Mesenchymal stem cell (in vitro differentiated cells and primary cell): ENCODE measurements around the gene USP47.
A peak's percentile ranks its signal among the peaks of the same experiment; 100 is the strongest.

Experiments
- DNase-seq: peaks from one replicate; pipeline ENCODE4 v3.0.0-alpha.2; 2013
- H2AFZ ChIP-seq: one replicate; pipeline ENCODE4 v1.6.1; 2013; ENCODE audit warnings: low read depth, mild to moderate bottlenecking, control low read depth, inconsistent platforms, low read length, moderate library complexity
- H2AK5ac ChIP-seq: 2 replicates; pipeline ENCODE4 v1.6.1; 2013; ENCODE audit warnings: low read length, moderate library complexity, mild to moderate bottlenecking, inconsistent platforms; ENCODE audit not compliant: severe bottlenecking
- H2BK120ac ChIP-seq: one replicate; pipeline ENCODE4 v1.6.1; 2013; ENCODE audit warnings: low read depth, mild to moderate bottlenecking, inconsistent platforms, low read length, moderate library complexity
- H2BK12ac ChIP-seq, 2 experiments: one replicate each; pipeline ENCODE4 v1.6.1; 2013; ENCODE audit warnings: inconsistent platforms in 2 of 2, low read length in 2 of 2, mild to moderate bottlenecking in 2 of 2, moderate library complexity in 2 of 2, control low read depth in 1 of 2
- H2BK15ac ChIP-seq: one replicate; pipeline ENCODE4 v1.6.1; 2013; ENCODE audit warnings: mild to moderate bottlenecking, low read depth, inconsistent platforms; ENCODE audit not compliant: poor library complexity, severe bottlenecking
- H2BK5ac ChIP-seq: 2 replicates; pipeline ENCODE4 v1.6.1; 2013; ENCODE audit warnings: low read depth, mild to moderate bottlenecking, low read length, control low read depth, inconsistent platforms; ENCODE audit not compliant: poor library complexity, severe bottlenecking
- H3K14ac ChIP-seq, 2 experiments: one replicate each; pipeline ENCODE4 v1.6.1; 2013; ENCODE audit warnings: inconsistent platforms in 2 of 2, low read length in 2 of 2, control low read depth in 1 of 2, mild to moderate bottlenecking in 1 of 2, moderate library complexity in 1 of 2
- H3K18ac ChIP-seq, 2 experiments: one replicate each; pipeline ENCODE4 v1.6.1; 2013; ENCODE audit warnings: inconsistent platforms in 2 of 2, low read length in 2 of 2, control low read depth in 1 of 2, low read depth in 1 of 2, mild to moderate bottlenecking in 1 of 2
- H3K23ac ChIP-seq, 2 experiments: one replicate each; pipeline ENCODE4 v1.6.1; 2013; ENCODE audit warnings: inconsistent platforms in 2 of 2, low read length in 2 of 2, mild to moderate bottlenecking in 2 of 2, moderate library complexity in 2 of 2, control low read depth in 1 of 2
- H3K27ac ChIP-seq: 2 replicates; pipeline ENCODE4 v1.5.1; 2013; ENCODE audit warnings: mild to moderate bottlenecking, moderate library complexity, low read length, control low read depth, inconsistent platforms; ENCODE audit not compliant: poor library complexity, severe bottlenecking
- H3K27me3 ChIP-seq, 2 experiments: 2 replicates each; pipeline versions ENCODE4 v1.6.1 to v1.7.0; 2013; ENCODE audit warnings: low read length in 2 of 2, mild to moderate bottlenecking in 2 of 2, moderate library complexity in 2 of 2, control low read depth in 1 of 2, inconsistent platforms in 1 of 2; ENCODE audit not compliant: control insufficient read depth in 1 of 2, insufficient read depth in 1 of 2
- H3K36me3 ChIP-seq, 2 experiments: 2 replicates each; pipeline versions ENCODE4 v1.6.1 to v1.7.0; 2013; ENCODE audit warnings: low read length in 2 of 2, control low read depth in 1 of 2, inconsistent platforms in 1 of 2, low read depth in 1 of 2, mild to moderate bottlenecking in 1 of 2; ENCODE audit not compliant: insufficient read depth in 2 of 2, control insufficient read depth in 1 of 2
- H3K4ac ChIP-seq, 2 experiments: one replicate each; pipeline ENCODE4 v1.6.1; 2013; ENCODE audit warnings: inconsistent platforms in 2 of 2, low read length in 2 of 2, mild to moderate bottlenecking in 2 of 2, moderate library complexity in 2 of 2, control low read depth in 1 of 2, low read depth in 1 of 2
- H3K4me1 ChIP-seq: 2 replicates; pipeline ENCODE4 v1.6.1; 2013; ENCODE audit warnings: low read depth, low read length, control low read depth; ENCODE audit not compliant: control insufficient read depth, insufficient read depth
- H3K4me2 ChIP-seq: 2 replicates; pipeline ENCODE4 v1.6.1; 2013; ENCODE audit warnings: low read length, mild to moderate bottlenecking, inconsistent platforms; ENCODE audit not compliant: poor library complexity, severe bottlenecking
- H3K4me3 ChIP-seq, 2 experiments: 2 replicates each; pipeline versions ENCODE4 v1.5.1 to v1.7.0; 2013; ENCODE audit warnings: low read length in 2 of 2, mild to moderate bottlenecking in 2 of 2, control low read depth in 1 of 2, low read depth in 1 of 2; ENCODE audit not compliant: insufficient read depth in 1 of 2
- H3K79me1 ChIP-seq: replicated peaks from 2 replicates; pipeline ENCODE4 v1.6.1; 2013; ENCODE audit warnings: mild to moderate bottlenecking, control low read depth, low read length, inconsistent platforms; ENCODE audit not compliant: poor library complexity, severe bottlenecking
- H3K9ac ChIP-seq: 2 replicates; pipeline ENCODE4 v1.7.0; 2013; ENCODE audit warnings: mild to moderate bottlenecking, low read length, moderate library complexity
- H3K9me3 ChIP-seq: 2 replicates; pipeline ENCODE4 v1.7.0; 2013; ENCODE audit warnings: mild to moderate bottlenecking, low read length; ENCODE audit not compliant: control insufficient read depth
- H4K8ac ChIP-seq: one replicate; pipeline ENCODE4 v1.6.1; 2013; ENCODE audit warnings: inconsistent platforms, mild to moderate bottlenecking, low read length, moderate library complexity
- H4K91ac ChIP-seq: one replicate; pipeline ENCODE4 v1.6.1; 2013; ENCODE audit warnings: mild to moderate bottlenecking, low read length, inconsistent platforms
- whole genome bisulfite sequencing: methylation state at CpG from one replicate; pipeline ENCODE4 v1.1.7; 2013; ENCODE audit warnings: mixed read lengths; 5-methylcytosine and 5-hydroxymethylcytosine counted together

Gene USP47

DNA sequence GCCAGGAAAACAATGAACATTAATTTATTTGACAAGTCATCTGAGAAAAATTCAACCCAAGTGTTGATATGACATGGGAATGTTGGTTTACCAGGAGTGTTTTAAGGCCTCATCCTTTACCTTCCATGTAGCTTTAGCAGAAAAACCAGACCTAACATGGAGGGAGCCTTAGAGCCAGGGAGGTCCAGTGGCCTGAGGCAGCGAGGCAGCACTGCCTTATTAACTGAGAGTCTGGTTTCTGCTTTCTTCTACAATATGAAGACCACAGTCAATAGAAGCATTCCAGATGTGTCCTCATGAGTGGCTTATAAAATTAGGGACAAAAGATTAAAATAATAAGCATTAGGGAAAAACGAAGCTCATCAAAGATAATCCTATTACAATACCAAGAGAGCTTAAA lies 105.1 kb downstream of the USP47 start:
- no peaks in the 10 kb centered on the region for H3K4me1 ChIP-seq
- H3K14ac ChIP-seq: no peak overlapping the region
- H2BK5ac ChIP-seq: no peak overlapping the region
- H2BK12ac ChIP-seq: no peak overlapping the region
- H3K9me3 ChIP-seq: no peaks in the 10 kb centered on the region
- WGBS: 100% methylated on average over 1 of the region's 2 CpGs
- H3K23ac ChIP-seq: no peak overlapping the region
- no peaks in the 10 kb centered on the region for H3K27me3 ChIP-seq
- DNase-seq: no peak
- no peak overlapping the region for H2BK15ac ChIP-seq
- no peak overlapping the region for H4K8ac ChIP-seq
- peak overlapping the region; percentile 48 for H3K9ac ChIP-seq
- no peak overlapping the region for H3K4ac ChIP-seq
- H3K4me2 ChIP-seq: no peak overlapping the region
- no peak overlapping the region for H3K27ac ChIP-seq
- H2BK120ac ChIP-seq: no peak overlapping the region
- peaks cover 0 to 91% of the 10 kb centered on the region in 2 experiments for H3K36me3 ChIP-seq
- H3K4me3 ChIP-seq: no peak overlapping the region
- no peak overlapping the region for H4K91ac ChIP-seq
- no peak overlapping the region for H2AK5ac ChIP-seq
- H2AFZ ChIP-seq: no peak overlapping the region
- H3K79me1 ChIP-seq: peaks cover 17% of the 10 kb centered on the region
- H3K18ac ChIP-seq: no peak overlapping the region

DNA sequence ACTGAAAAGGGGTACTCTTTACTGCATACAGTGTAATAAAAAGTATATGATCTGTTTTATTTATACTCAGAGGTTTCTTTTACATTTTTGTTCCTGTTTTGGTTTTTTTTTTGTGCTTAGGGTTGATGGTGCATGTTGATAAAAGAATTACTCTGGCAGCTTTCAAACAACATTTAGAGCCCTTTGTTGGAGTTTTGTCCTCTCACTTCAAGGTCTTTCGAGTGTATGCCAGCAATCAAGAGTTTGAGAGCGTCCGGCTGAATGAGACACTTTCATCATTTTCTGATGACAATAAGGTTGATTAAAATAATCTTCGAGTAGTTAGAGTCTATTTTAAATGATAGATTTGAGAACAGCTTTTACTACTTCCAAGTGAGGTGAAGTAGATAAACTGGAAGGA lies 106.1 kb downstream of the USP47 start:
- no peaks in the 10 kb centered on the region for H3K4me1 ChIP-seq
- no peak overlapping the region for H2AK5ac ChIP-seq
- no peak overlapping the region for H4K91ac ChIP-seq
- 94% methylated on average over 4 of the region's 4 CpGs for WGBS
- no peak overlapping the region for H2BK5ac ChIP-seq
- H3K4me2 ChIP-seq: no peak overlapping the region
- no peak overlapping the region for H4K8ac ChIP-seq
- H3K9ac ChIP-seq: no peak overlapping the region
- no peaks in the 10 kb centered on the region for H3K9me3 ChIP-seq
- H2AFZ ChIP-seq: no peak overlapping the region
- peaks cover 16% of the 10 kb centered on the region for H3K79me1 ChIP-seq
- no peak overlapping the region for H3K27ac ChIP-seq
- no peak overlapping the region for H2BK12ac ChIP-seq
- no peak overlapping the region for H2BK120ac ChIP-seq
- no peak overlapping the region for H3K4ac ChIP-seq
- no peak for DNase-seq
- H2BK15ac ChIP-seq: no peak overlapping the region
- H3K23ac ChIP-seq: no peak overlapping the region
- peaks cover 0 to 91% of the 10 kb centered on the region in 2 experiments for H3K36me3 ChIP-seq
- H3K4me3 ChIP-seq: no peak overlapping the region
- H3K18ac ChIP-seq: no peak overlapping the region
- H3K14ac ChIP-seq: no peak overlapping the region
- H3K27me3 ChIP-seq: no peaks in the 10 kb centered on the region

DNA sequence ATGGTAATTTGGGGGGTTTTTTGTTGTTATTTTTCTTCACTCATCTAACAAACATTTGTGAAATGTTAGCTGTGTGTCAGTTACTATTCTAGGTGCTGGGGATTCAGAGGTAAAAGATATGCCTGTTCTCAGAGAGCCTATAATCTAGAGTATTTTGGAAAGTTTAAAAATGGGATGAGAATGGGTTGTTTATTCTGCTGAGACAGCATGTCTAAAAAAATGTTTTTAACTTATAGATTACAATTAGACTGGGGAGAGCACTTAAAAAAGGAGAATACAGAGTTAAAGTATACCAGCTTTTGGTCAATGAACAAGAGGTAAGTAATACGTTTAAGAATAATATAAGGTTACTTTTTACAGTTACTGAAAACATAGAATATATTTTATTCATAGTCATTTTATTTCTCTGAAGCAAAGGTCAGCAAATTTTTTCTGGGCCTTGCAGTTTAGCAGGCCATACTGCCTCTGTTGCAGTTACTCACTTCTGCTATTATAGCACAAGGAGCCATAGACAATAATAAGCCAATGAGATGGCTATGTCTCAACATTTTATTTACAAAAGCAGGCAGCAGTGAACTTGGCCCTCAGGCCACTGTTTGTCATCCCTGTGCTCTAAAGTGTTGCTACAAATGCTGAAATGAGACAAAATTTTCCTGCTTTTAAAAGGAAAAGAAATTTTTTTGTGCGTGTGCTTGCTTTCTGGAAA lies 106.6 kb downstream of the USP47 start:
- H3K18ac ChIP-seq: no peak overlapping the region
- no peak overlapping the region for H2BK120ac ChIP-seq
- no peak overlapping the region for H3K23ac ChIP-seq
- no peak overlapping the region for H3K27ac ChIP-seq
- H2AK5ac ChIP-seq: no peak overlapping the region
- no peak overlapping the region for H4K91ac ChIP-seq
- H3K9ac ChIP-seq: no peak overlapping the region
- no peak overlapping the region for H3K4ac ChIP-seq
- H3K79me1 ChIP-seq: peaks cover 16% of the 10 kb centered on the region
- no peaks in the 10 kb centered on the region for H3K27me3 ChIP-seq
- H3K36me3 ChIP-seq: peaks cover 0 to 91% of the 10 kb centered on the region in 2 experiments
- no peak overlapping the region for H3K14ac ChIP-seq
- H4K8ac ChIP-seq: no peak overlapping the region
- H3K4me3 ChIP-seq: no peak overlapping the region
- no peak overlapping the region for H2BK15ac ChIP-seq
- no peak overlapping the region for H2BK5ac ChIP-seq
- H2BK12ac ChIP-seq: no peak overlapping the region
- H2AFZ ChIP-seq: no peak overlapping the region
- no peak overlapping the region for H3K4me2 ChIP-seq
- peak; percentile 51 for DNase-seq
- 100% methylated on average over 1 of the region's 2 CpGs for WGBS
- no peaks in the 10 kb centered on the region for H3K9me3 ChIP-seq
- no peaks in the 10 kb centered on the region for H3K4me1 ChIP-seq

DNA sequence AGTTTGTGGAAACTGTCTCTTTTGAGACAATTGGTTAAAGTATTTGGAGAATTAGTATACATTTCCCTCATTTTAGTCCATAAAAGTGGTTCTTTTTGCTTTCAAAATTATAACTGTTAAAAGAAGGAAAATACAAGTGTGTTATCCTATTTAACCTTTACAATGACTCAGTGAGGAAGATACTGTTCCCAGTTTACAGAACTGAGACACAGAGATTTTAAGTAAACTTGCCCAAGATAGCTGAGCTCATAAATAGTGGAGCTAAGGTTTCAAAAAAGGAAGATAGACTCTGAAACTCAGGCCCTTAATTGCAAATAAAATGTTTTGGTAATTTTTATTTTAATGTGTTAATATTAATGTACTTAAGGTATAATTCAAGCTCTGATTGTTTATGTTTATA lies 107.7 kb downstream of the USP47 start:
- no peak overlapping the region for H3K4me2 ChIP-seq
- H4K91ac ChIP-seq: no peak overlapping the region
- no peak overlapping the region for H2BK120ac ChIP-seq
- H2BK15ac ChIP-seq: no peak overlapping the region
- H3K9ac ChIP-seq: no peak overlapping the region
- no peak overlapping the region for H3K23ac ChIP-seq
- no peak overlapping the region for H2BK12ac ChIP-seq
- H3K4me1 ChIP-seq: no peaks in the 10 kb centered on the region
- H3K9me3 ChIP-seq: no peaks in the 10 kb centered on the region
- H3K27ac ChIP-seq: no peak overlapping the region
- H3K14ac ChIP-seq: no peak overlapping the region
- H3K4me3 ChIP-seq: no peak overlapping the region
- no peak overlapping the region for H4K8ac ChIP-seq
- H2AFZ ChIP-seq: no peak overlapping the region
- no peak overlapping the region for H3K4ac ChIP-seq
- H3K18ac ChIP-seq: no peak overlapping the region
- no peak for DNase-seq
- H2BK5ac ChIP-seq: no peak overlapping the region
- H3K27me3 ChIP-seq: no peaks in the 10 kb centered on the region
- H2AK5ac ChIP-seq: no peak overlapping the region
- peaks cover 14% of the 10 kb centered on the region for H3K79me1 ChIP-seq
- H3K36me3 ChIP-seq: peaks cover 5 to 91% of the 10 kb centered on the region in 2 experiments
